Measurements from ENCODE around the gene GRIK5. TPM values are rescaled to one million over a fixed set of nuclear protein-coding genes. Genes with fewer than 3 reads are reported as not detected.
"Not testable (repeated sequence)": the region's sequence is repeated elsewhere in the genome, so short reads cannot be mapped to it uniquely, and the experiment has no call there.

Gene GRIK5
- total RNA-seq, 1 experiment from 2014 or later = 0.61 TPM

- CTCF ChIA-PET = no interaction called here
- H3K27me3 Mint-ChIP-seq (ENCODE audit: unreplicated experiment) = peaks cover 28% of the 10 kb centered on the region
These were observed 31.3 kb downstream of the GRIK5 start for GRCh38 chr19:42038666-42039065.

GRCh38 chr19:42037649-42038048, 32.4 kb downstream of the GRIK5 start:
- Mint-ChIP-seq H3K9me3 (ENCODE audit: low read depth, unreplicated experiment) (no peaks in the 10 kb centered on the region), H3K27ac (ENCODE audit: unreplicated experiment) (no peak overlapping the region), H3K27me3 (ENCODE audit: unreplicated experiment) (peaks cover 25% of the 10 kb centered on the region), H3K4me1 (ENCODE audit: low read depth, unreplicated experiment) (peaks cover 13% of the 10 kb centered on the region), H3K4me3 (ENCODE audit: low read depth, unreplicated experiment) (no peak overlapping the region), H3K36me3 (ENCODE audit: insufficient read depth, unreplicated experiment) (peaks cover 5% of the 10 kb centered on the region)
- intact Hi-C loops (cut with micrococcal nuclease; ENCODE audit: unreplicated experiment) = no loop called here
- DNase-seq = no peak
- CTCF ChIA-PET = interaction anchor here (0.6 kb wide), 1 partner anchor 430 kb away, joined by 3 read pairs; no protein-coding TSS in a partner anchor
- no TSS peak for BruUV-seq (replicated peaks)
- no peak for TF ChIP-seq CTCF (IDR thresholded peaks at IDR 0.05; ENCODE audit: unreplicated experiment)

More at GRCh38 chr19:42038666-42039065, 31.3 kb downstream of the GRIK5 start:
- TF ChIP-seq CTCF (IDR thresholded peaks at IDR 0.05; ENCODE audit: unreplicated experiment) = no peak
- no peak for DNase-seq
- Mint-ChIP-seq H3K4me1 (ENCODE audit: low read depth, unreplicated experiment) (peaks cover 9% of the 10 kb centered on the region), H3K4me3 (ENCODE audit: low read depth, unreplicated experiment) (no peak overlapping the region), H3K27ac (ENCODE audit: unreplicated experiment) (no peak overlapping the region), H3K9me3 (ENCODE audit: low read depth, unreplicated experiment) (no peaks in the 10 kb centered on the region), H3K36me3 (ENCODE audit: insufficient read depth, unreplicated experiment) (peaks cover 5% of the 10 kb centered on the region)
- BruUV-seq (replicated peaks) = no TSS peak
- intact Hi-C loops (cut with micrococcal nuclease; ENCODE audit: unreplicated experiment) = no loop called here

GRCh38 chr19:42034640-42035391, 35.2 kb downstream of the GRIK5 start:
- not testable (repeated sequence) for BruUV-seq (replicated peaks); H3K9me3 Mint-ChIP-seq (ENCODE audit: low read depth, unreplicated experiment); H3K36me3 Mint-ChIP-seq (ENCODE audit: insufficient read depth, unreplicated experiment)
- DNase-seq = peak; percentile 82
- CTCF ChIA-PET = interaction anchor here (0.6 to 1.3 kb wide), 25 partner anchors 10 to 1687 kb away, joined by 3 to 10 read pairs (median 5); partner anchors contain the start of genes ATP1A3, C19orf47, RABAC1 and RPS19
- Mint-ChIP-seq H3K27me3 (ENCODE audit: unreplicated experiment) (peaks cover 12% of the 10 kb centered on the region), H3K4me1 (ENCODE audit: low read depth, unreplicated experiment) (peaks cover 20% of the 10 kb centered on the region), H3K4me3 (ENCODE audit: low read depth, unreplicated experiment) (peak overlapping the region; percentile 68), H3K27ac (ENCODE audit: unreplicated experiment) (peak overlapping the region; percentile 27)
- intact Hi-C loops (cut with micrococcal nuclease; ENCODE audit: unreplicated experiment) = loop anchor here (5.0 kb wide), 1 partner anchor 38 kb away; no protein-coding TSS in a partner anchor
- peak; percentile 94 for TF ChIP-seq CTCF (IDR thresholded peaks at IDR 0.05; ENCODE audit: unreplicated experiment)

GRCh38 chr19:42033413-42033812, 36.6 kb downstream of the GRIK5 start:
- intact Hi-C loops (cut with micrococcal nuclease; ENCODE audit: unreplicated experiment) = loop anchor here (5.0 kb wide), 1 partner anchor 36 kb away; no protein-coding TSS in a partner anchor
- H3K9me3 Mint-ChIP-seq (ENCODE audit: low read depth, unreplicated experiment) = no peaks in the 10 kb centered on the region
- no peak overlapping the region for H3K27ac Mint-ChIP-seq (ENCODE audit: unreplicated experiment)
- no peak overlapping the region for H3K4me3 Mint-ChIP-seq (ENCODE audit: low read depth, unreplicated experiment)
- CTCF ChIA-PET = no interaction called here
- H3K36me3 Mint-ChIP-seq (ENCODE audit: insufficient read depth, unreplicated experiment) = peaks cover 5% of the 10 kb centered on the region
- H3K4me1 Mint-ChIP-seq (ENCODE audit: low read depth, unreplicated experiment) = peaks cover 20% of the 10 kb centered on the region
- H3K27me3 Mint-ChIP-seq (ENCODE audit: unreplicated experiment) = peaks cover 19% of the 10 kb centered on the region
- no TSS peak for BruUV-seq (replicated peaks)
- no peak for TF ChIP-seq CTCF (IDR thresholded peaks at IDR 0.05; ENCODE audit: unreplicated experiment)
- DNase-seq = no peak
